Neuron (in vitro differentiated cells): ENCODE results near the gene PPP6R3.

Experiments used
- H2AFZ ChIP-seq: one replicate; pipeline ENCODE4 v1.6.1; 2013; ENCODE audit warnings: low read depth, mild to moderate bottlenecking, inconsistent platforms, low read length, moderate library complexity
- H3K27me3 ChIP-seq: one replicate; pipeline ENCODE4 v1.6.1; 2013; ENCODE audit warnings: low read length; ENCODE audit not compliant: insufficient read depth
- H3K36me3 ChIP-seq: one replicate; pipeline ENCODE4 v1.6.1; 2013; ENCODE audit warnings: low read length; ENCODE audit not compliant: insufficient read depth
- H3K4me1 ChIP-seq: one replicate; pipeline ENCODE4 v1.6.1; 2013; ENCODE audit warnings: low read length; ENCODE audit not compliant: insufficient read depth
- H3K4me3 ChIP-seq: 2 replicates; pipeline ENCODE4 v1.5.1; 2013; ENCODE audit warnings: mild to moderate bottlenecking, low read length, moderate library complexity
- H3K9me3 ChIP-seq: one replicate; pipeline ENCODE4 v1.6.1; 2013; ENCODE audit warnings: low read length

PPP6R3 gene, protein sequence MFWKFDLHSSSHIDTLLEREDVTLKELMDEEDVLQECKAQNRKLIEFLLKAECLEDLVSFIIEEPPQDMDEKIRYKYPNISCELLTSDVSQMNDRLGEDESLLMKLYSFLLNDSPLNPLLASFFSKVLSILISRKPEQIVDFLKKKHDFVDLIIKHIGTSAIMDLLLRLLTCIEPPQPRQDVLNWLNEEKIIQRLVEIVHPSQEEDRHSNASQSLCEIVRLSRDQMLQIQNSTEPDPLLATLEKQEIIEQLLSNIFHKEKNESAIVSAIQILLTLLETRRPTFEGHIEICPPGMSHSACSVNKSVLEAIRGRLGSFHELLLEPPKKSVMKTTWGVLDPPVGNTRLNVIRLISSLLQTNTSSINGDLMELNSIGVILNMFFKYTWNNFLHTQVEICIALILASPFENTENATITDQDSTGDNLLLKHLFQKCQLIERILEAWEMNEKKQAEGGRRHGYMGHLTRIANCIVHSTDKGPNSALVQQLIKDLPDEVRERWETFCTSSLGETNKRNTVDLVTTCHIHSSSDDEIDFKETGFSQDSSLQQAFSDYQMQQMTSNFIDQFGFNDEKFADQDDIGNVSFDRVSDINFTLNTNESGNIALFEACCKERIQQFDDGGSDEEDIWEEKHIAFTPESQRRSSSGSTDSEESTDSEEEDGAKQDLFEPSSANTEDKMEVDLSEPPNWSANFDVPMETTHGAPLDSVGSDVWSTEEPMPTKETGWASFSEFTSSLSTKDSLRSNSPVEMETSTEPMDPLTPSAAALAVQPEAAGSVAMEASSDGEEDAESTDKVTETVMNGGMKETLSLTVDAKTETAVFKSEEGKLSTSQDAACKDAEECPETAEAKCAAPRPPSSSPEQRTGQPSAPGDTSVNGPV

DNA sequence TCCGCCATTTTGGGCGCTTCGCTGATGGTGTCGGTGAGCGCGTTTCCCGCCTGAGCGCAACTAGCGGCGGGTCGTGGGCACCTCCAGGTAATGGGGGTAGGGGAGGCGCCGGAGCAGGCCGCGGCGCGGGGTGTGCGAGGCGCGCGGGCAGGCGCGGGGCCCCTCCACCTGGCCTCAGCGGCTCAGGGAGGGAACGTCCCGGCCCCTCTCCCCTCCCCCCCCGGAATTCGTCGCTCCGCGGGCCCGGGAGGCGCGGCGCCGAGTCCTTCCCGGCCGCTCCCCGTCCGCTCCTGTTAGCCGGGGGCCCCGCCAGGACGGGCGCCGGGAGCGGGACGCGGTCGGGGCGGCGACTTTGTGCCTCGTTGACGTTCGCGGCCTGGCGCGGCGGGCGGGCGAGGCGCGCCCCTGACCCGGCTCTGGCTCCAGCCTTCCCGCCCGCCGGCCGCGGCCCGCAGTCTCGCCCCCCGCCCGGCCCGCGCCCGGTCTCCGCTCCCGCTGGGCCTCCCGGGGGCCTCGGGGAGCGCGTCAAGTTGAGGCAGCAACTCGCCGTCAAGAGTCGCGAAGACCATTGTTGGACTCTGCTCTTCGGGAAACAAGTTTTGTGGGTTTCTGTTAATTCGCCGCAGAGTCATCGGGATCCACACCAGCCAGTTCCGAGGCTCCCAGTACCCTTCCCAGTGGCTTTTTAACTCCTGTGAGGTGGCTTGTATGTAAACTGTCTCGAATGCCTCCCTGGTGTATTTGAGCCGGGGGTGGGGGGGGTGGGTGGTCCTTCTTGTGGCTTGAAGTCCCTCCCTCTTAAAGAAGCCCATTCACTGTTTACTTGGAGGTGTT is at the start of gene PPP6R3:
Gene PPP6R3, plus strand, starts transcription at position 12 of the 834 bp plus-strand sequence. CDS start 76,913 bp downstream, outside the sequence.
- peaks cover 16% of the 10 kb centered on the region for H3K4me1 ChIP-seq
- peaks cover 4% of the 10 kb centered on the region for H3K36me3 ChIP-seq
- no peaks in the 10 kb centered on the region for H3K27me3 ChIP-seq
- H3K9me3 ChIP-seq, result no peaks in the 10 kb centered on the region
- peak within 1 kb of the TSS; percentile 68 for H3K4me3 ChIP-seq
- no peak within 1 kb of the TSS for H2AFZ ChIP-seq

DNA sequence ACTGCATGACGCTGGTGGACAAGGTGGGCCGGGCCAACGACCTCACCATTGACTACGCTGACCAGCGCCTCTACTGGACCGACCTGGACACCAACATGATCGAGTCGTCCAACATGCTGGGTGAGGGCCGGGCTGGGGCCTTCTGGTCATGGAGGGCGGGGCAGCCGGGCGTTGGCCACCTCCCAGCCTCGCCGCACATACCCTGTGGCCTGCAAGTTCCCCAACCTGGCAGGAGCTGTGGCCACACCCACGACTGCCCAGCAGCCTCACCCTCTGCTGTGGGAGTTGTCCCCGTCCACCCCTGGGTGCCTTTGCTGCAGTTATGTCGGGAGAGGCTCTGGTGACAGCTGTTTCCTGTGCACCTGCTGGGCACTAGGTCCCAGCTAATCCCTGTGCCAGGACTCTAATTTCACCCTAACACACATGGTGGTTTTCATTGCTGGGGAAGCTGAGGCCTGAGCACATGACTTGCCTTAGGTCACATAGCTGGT is 49.0 kb upstream of the PPP6R3 start:
- Histone ChIP-seq H2AFZ (no peak overlapping the region), H3K36me3 (peaks cover 77% of the 10 kb centered on the region), H3K9me3 (no peaks in the 10 kb centered on the region), H3K4me1 (no peaks in the 10 kb centered on the region), H3K4me3 (no peak overlapping the region), H3K27me3 (no peaks in the 10 kb centered on the region)

DNA sequence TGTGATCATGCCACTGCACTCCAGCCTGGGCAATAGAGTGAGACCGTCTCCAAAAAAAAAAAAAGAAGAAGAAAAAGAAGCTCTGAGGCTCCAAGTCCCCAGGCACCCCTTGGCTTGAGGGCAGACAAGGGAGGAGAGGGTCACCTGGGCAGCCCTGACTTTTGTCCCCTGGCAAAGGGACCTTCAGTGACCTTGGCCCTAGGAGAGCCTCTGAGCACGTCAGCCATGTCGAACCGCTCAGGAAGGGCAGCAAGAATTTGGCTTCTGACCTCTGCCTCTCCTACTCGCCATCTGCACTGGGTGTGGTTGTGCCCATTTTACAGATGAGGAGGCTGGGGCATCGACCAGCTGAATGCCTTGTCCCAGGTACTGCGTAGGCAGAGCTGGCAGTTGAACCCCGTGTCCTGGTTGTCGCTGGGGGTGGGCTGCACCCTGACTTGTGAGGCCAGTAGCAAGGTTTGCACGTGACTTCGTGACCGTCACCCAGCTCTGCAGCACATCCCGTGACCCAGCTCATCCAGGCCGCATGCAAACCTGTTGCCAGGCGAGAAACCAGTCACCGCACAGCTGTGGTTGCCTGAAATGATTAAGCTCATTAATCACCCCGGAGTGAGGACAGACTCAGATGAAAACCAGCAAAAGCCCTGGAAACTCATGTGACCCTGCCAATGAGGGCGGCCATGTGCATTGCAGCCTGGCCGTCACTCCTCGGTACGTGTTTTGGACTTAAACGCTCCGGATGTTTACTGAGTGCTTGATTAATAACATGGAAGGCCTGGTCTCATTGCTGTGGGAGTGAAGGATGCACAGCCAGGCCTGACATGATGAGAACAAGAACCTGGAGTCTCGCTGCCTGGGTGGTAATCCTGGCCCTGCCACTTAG is 47.7 kb upstream of the PPP6R3 start:
- Histone ChIP-seq H3K4me1 (no peaks in the 10 kb centered on the region), H3K9me3 (no peaks in the 10 kb centered on the region), H3K36me3 (peaks cover 76% of the 10 kb centered on the region), H3K4me3 (no peak overlapping the region), H2AFZ (no peak overlapping the region), H3K27me3 (no peaks in the 10 kb centered on the region)

DNA sequence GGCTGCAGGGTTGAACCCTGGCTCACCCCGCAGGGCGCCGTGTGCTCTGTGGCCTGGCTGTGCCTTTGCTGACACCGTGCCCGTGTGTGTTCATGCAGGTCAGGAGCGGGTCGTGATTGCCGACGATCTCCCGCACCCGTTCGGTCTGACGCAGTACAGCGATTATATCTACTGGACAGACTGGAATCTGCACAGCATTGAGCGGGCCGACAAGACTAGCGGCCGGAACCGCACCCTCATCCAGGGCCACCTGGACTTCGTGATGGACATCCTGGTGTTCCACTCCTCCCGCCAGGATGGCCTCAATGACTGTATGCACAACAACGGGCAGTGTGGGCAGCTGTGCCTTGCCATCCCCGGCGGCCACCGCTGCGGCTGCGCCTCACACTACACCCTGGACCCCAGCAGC is 47.0 kb upstream of the PPP6R3 start:
- H2AFZ ChIP-seq, result no peak overlapping the region
- no peaks in the 10 kb centered on the region for H3K4me1 ChIP-seq
- peaks cover 72% of the 10 kb centered on the region for H3K36me3 ChIP-seq
- no peaks in the 10 kb centered on the region for H3K9me3 ChIP-seq
- no peaks in the 10 kb centered on the region for H3K27me3 ChIP-seq
- H3K4me3 ChIP-seq, result no peak overlapping the region

DNA sequence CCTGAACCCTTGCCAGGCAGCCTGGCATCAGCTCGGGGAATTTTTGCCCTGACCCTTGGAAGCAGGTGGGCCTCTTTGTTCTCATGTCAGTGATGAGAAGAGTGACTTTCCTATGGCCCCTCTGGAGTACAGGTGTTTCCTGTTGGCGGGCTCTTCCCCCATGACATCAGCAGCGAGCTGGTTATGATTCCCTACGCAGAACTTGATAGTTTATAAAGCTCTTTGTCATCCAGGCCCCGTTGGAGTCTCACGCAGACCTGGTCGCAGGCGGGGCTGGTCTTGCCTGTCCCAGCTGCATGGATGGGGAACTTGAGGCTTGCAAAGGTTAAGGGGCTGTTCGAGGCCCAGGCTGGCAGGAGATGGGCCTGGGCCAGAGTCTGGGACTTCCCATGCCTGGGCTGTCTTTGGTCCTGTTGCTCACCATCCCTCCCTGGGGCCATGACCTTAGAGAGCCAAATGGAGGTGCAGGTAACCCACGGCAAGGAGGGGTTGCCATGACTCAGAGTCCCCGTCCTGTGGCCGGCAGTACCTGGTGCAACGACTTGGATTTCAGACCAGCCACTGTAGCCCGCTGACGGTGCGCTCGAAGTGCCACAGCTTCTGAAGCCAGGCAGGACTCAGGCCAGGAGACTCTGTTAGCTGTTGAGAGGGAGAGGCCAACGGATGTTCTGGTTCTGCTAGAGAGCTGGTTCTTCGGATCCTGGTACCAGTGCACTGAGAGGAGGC is 45.9 kb upstream of the PPP6R3 start:
- Histone ChIP-seq H2AFZ (no peak overlapping the region), H3K9me3 (no peaks in the 10 kb centered on the region), H3K36me3 (peaks cover 66% of the 10 kb centered on the region), H3K4me1 (no peaks in the 10 kb centered on the region), H3K27me3 (no peaks in the 10 kb centered on the region), H3K4me3 (no peak overlapping the region)

DNA sequence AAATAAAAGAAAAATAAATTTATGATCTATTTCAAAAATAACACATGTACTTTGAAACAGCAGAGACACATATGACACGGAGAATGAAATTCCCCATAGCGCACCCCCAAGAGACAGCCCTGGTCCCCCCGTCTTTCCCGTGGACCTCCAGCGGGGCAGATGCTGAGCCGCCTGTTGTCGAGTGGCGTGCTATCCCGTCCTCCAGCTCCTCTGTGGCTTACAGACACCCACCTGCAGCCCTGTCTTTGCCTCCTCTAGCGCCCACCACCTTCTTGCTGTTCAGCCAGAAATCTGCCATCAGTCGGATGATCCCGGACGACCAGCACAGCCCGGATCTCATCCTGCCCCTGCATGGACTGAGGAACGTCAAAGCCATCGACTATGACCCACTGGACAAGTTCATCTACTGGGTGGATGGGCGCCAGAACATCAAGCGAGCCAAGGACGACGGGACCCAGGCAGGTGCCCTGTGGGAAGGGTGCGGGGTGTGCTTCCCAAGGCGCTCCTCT is 44.4 kb upstream of the PPP6R3 start:
- no peak overlapping the region for H2AFZ ChIP-seq
- no peak overlapping the region for H3K4me3 ChIP-seq
- H3K36me3 ChIP-seq, result peaks cover 57% of the 10 kb centered on the region
- H3K27me3 ChIP-seq, result no peaks in the 10 kb centered on the region
- H3K9me3 ChIP-seq, result no peaks in the 10 kb centered on the region
- H3K4me1 ChIP-seq, result no peaks in the 10 kb centered on the region

DNA sequence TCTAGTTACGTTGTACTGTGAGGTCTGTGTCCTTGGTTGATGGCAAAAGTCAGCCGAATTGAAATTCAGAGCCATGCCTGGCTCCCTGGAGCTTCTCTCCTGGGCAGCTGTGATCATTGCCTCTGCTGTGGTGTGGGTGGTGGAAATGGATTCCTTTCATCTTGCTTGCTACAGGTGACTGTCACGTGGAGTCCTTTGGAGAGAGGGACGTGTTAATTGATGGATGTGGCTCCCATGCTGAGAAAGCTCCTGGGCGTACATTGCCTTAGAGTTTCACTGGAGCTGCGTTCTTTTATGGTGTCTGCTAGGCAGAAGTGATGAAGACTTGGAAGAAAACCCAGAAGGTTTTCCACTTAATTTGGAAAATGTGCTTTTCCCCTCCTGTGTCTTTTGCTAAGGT is 41.9 kb upstream of the PPP6R3 start:
- Histone ChIP-seq H3K4me3 (no peak overlapping the region), H3K36me3 (peaks cover 41% of the 10 kb centered on the region), H2AFZ (no peak overlapping the region), H3K4me1 (no peaks in the 10 kb centered on the region), H3K9me3 (no peaks in the 10 kb centered on the region), H3K27me3 (no peaks in the 10 kb centered on the region)

DNA sequence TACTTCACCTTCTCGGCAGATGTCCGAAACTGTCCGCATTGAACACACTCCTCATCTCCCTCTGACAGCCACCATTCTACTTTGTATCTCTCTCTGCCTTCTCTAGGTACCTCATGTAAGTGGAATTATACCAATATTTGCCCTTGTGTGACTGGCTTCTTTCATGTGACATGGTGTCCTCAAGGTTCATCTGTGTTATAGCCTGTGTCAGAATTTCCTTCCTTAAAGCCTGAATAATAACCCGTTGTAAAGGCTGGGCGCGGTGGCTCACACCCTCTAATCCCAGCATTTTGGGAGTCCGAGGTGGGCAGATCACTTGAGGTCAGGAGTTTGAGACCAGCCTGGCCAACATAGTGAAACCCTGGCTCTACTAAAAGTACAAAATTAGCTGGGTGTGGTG is 40.4 kb upstream of the PPP6R3 start:
- no peaks in the 10 kb centered on the region for H3K27me3 ChIP-seq
- H3K4me1 ChIP-seq, result no peaks in the 10 kb centered on the region
- H3K9me3 ChIP-seq, result no peaks in the 10 kb centered on the region
- no peak overlapping the region for H2AFZ ChIP-seq
- no peak overlapping the region for H3K4me3 ChIP-seq
- peaks cover 36% of the 10 kb centered on the region for H3K36me3 ChIP-seq

DNA sequence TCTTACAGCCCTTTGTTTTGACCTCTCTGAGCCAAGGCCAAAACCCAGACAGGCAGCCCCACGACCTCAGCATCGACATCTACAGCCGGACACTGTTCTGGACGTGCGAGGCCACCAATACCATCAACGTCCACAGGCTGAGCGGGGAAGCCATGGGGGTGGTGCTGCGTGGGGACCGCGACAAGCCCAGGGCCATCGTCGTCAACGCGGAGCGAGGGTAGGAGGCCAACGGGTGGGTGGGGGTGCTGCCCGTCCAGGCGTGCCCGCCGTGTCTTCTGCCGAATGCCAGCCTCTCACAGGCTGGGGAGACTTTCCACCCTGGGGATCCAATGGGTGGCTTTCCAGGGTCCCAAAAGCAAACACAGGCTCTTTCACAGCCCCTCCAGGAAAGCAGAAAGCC is 37.1 kb upstream of the PPP6R3 start:
- H3K4me1 ChIP-seq, result no peaks in the 10 kb centered on the region
- peaks cover 48% of the 10 kb centered on the region for H3K36me3 ChIP-seq
- H3K27me3 ChIP-seq, result no peaks in the 10 kb centered on the region
- H2AFZ ChIP-seq, result no peak overlapping the region
- peaks cover 14% of the 10 kb centered on the region for H3K9me3 ChIP-seq
- no peak overlapping the region for H3K4me3 ChIP-seq

DNA sequence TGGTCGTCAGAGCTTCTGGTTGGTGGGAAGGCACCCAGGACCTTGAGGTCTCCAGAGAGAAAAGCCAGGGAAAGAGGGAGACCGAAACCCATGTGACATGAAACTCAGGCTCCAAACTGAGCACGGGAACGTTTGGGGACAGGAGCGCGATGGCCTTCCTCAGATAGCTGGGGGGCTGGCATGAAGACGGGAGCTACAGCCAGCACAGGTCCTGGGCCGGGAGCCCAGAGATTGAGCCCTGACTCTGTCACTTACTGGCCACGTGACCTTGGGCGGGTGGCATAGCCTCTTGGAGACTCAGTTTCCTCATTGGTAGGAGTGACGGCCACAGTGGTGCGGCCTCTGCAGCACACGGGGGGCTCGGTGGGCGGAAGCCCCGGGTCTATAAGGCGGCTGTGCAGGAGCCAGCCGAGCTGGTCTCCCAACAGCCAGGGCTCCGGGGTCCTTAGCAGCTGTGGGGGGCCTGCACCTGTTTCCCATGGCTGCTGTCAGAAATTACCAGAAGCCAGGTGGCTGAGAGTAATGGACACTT is 36.4 kb upstream of the PPP6R3 start:
- Histone ChIP-seq H3K4me3 (no peak overlapping the region), H3K9me3 (peaks cover 19% of the 10 kb centered on the region), H3K36me3 (peaks cover 51% of the 10 kb centered on the region), H2AFZ (no peak overlapping the region), H3K27me3 (no peaks in the 10 kb centered on the region), H3K4me1 (no peaks in the 10 kb centered on the region)
